GM18861 (cell line): ENCODE measurements around the gene INTS12.

Experiments
- ATAC-seq: cut with Tn5 transposase; IDR thresholded peaks from one replicate; pipeline ENCODE4 v1.9.1; 2021; ENCODE audit not compliant: unreplicated experiment

The INTS12 gene

DNA sequence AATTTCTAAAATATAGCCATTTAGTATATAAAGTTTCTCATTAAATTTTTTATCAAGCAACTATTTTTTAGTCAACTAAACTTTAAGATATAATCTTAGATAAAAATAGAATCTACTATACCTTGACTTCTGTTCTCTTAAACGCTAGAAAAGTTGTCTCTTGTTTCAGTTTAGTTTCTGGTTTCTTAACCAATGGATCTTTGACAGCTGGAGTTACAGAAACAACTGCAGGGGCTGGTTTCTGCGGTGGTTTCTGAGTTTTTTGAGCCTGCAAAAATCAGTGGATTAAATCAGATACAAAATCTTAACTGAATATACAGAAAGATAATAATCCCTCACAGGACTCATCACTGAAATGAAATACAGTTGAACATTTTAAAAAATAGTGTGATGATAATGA lies 21.9 kb downstream of the INTS12 start:
- no peak for ATAC-seq

GRCh38 chr4:105683038-105683437 lies 25.5 kb downstream of the INTS12 start:
- no peak for ATAC-seq

GRCh38 chr4:105679186-105679585 lies 29.3 kb downstream of the INTS12 start:
- no peak for ATAC-seq

DNA sequence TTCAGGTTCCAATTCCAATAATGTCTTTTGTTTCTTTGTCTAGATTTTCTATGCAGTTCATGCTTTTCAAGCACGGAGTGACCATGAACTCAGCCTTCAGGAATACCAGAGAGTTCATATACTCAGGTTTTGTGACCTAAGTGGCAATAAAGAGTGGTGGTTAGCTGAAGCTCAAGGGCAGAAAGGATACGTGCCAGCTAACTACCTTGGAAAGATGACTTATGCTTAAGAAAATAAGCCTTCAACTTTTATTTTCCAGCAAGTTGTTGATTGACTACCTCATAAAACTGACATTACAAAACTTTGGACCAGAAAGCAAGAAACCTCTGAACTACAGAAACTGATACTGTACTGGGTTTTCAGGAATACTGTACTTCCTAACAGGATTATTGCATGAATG lies 30.8 kb downstream of the INTS12 start:
- no peak for ATAC-seq

DNA sequence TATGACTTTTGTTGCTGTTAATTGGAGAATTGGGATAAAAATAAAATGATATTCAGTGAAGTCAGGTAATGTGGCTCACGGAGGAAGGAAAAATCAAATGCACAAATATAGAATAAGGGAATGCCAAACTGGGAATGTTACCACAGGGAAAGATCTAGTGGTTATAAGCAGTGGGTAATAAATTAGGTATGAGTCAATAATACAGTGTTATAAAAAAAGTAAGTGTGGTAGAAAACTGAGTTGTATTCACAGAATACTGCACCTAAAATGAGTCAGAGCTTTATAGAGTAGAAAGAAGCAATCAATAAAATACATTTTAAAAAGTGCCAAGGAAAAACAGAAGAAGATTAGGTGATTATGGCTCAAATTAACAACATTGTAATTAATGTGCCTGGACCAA lies 34.5 kb downstream of the INTS12 start:
- no peak for ATAC-seq

DNA sequence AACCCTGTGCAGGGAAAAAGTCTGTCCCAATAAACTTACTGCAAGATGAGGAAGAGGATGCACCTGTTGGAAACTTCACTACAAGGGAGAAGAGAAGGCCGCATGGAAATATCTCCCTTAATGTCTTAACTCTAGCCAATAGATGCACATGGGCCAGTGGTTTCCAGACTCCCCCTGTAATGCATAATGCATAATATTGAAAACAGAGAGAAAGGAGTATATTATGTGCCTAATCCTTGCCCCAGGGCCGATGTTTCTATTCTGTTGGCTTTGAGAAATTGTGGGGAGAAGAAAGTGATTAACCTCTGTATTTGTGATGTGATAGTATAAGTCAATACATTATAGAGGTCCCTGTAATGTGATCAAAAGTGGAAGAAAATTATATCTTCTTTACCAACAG lies 37.2 kb downstream of the INTS12 start:
- ATAC-seq: no peak

DNA sequence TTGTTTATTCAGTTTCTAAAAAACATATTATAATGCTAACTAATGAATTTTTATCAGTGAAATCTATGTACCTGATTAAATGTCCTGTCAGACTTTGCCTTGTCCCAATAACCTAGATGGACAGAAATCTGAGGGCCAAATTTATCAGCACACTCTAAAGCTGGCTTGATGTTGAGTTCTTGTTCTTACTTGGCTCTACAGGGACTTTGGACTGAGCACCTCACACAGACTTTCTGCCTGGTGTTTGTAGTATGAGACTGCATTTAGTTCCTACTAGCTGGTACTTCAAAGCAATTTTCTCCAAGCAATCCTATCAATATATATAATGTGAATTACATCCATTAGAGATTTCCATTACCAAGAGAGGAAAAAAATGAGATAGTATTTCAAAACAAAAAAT lies 37.8 kb downstream of the INTS12 start:
- no peak for ATAC-seq

GRCh38 chr4:105666693-105667092 lies 41.8 kb downstream of the INTS12 start:
- ATAC-seq: no peak

DNA sequence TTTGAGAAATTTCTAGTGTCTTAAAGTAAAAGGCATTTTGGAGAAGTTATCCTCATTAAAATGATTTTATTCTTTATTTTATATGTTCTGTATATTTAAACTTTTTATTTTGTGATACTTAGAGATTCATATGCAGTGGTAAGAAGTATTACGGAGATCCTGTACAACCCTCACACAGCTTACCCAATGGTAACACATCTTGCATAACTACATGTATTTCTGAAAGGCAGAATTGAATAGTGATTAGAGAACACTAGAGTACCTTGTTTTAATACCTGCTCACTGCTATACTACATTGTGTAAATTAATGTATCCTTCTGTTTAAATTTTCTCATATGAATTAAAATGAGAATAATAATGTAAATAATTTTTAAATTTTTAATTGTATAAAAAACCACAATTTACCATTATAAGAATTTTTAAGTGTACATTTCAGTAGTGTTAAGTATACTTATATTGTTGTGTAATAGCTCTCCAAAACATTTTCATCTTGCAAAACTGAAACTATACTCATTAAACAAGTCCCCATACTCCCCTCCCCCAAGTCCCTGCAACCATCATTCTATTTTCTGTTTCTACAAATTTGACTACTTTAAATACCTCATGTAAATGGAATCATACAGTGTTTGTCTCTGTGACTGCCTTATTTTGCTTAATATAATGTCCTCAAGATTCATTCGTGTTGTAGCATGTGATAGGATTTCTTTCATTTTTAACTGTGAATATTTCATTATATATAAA lies 45.4 kb downstream of the INTS12 start:
- no peak for ATAC-seq

GRCh38 chr4:105661028-105661427 lies 47.5 kb downstream of the INTS12 start:
- ATAC-seq: no peak

GRCh38 chr4:105659190-105659589 lies 49.3 kb downstream of the INTS12 start:
- no peak for ATAC-seq

- ATAC-seq: no peak
These were observed 51.2 kb downstream of the INTS12 start for GRCh38 chr4:105657117-105657765.

GRCh38 chr4:105652286-105652888 lies 56.1 kb downstream of the INTS12 start:
- ATAC-seq: no peak

GRCh38 chr4:105651884-105652283 lies 56.6 kb downstream of the INTS12 start:
- ATAC-seq: no peak

- ATAC-seq: no peak
These were observed 58.3 kb downstream of the INTS12 start for GRCh38 chr4:105650190-105650589.

GRCh38 chr4:105645440-105645839 lies 63.0 kb downstream of the INTS12 start:
- no peak for ATAC-seq

- no peak for ATAC-seq
These were observed 64.2 kb downstream of the INTS12 start for GRCh38 chr4:105644257-105644656.

DNA sequence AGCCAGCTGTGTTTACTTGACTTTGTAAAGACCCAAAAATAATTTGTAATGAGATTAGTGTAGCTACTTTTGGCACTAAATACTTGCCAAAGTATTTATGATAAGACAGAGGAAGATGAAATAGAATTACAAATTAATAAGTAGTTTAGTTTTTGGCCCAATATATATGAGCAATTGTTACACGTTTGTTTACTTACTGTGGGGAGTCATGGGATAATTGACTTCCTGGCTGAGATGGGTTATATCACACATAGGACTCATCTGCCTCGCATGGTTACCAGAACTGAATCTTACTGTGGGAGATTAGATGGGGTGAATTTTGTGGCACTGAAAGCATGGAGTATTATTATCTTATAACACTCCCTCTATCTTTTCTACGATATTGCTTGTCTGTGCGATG lies 66.6 kb downstream of the INTS12 start:
- no peak for ATAC-seq

- ATAC-seq: peak; percentile 86
These were observed 70.9 kb downstream of the INTS12 start for GRCh38 chr4:105637408-105638176.

DNA sequence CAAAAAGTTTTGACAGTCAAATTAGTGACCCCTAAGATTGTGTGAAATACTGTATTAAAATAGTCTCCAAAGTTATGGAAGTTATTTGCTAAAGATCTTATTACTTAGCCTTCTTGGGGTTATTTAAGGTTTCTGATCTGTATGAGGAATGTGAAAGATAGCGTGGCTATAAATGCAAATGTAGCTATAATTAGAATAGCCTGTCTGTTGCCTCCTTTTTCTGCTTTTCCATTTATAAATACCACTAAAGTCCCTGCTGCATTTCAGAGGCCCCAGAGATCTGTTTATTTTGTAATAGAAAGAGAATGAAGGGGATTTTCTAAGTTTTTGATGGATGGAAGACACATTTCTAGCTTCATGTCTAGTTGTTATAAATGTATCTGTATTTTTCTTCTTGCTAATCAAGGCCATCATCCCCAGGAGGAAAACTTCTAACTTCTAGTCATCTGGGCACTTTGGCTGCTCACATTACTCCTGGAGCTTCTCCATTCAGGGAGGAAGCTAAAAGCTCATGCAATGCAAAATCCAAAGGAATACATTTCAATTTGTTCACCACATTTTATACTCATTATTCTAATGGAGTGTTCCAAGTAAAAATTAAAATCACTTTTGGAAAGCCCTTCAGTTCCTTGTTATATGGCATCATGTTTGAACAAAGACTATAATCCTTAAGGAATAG lies 73.9 kb downstream of the INTS12 start:
- ATAC-seq: no peak

GRCh38 chr4:105633241-105633640 lies 75.2 kb downstream of the INTS12 start:
- ATAC-seq: no peak
